ENCODE measurements around the gene SFPQ.

SFPQ gene

GRCh38 chr1:35202048-35202719 is 9.2 kb upstream of the SFPQ start:
- peaks cover 30% of the 10 kb centered on the region for H3K27me3 Mint-ChIP-seq
- H3K4me3 Mint-ChIP-seq, result no peak overlapping the region
- CTCF ChIA-PET, result interaction anchor here (0.7 to 2.4 kb wide), 16 partner anchors 9 to 362 kb away, joined by 3 to 17 read pairs (median 4); partner anchors contain the start of gene SFPQ
- no peaks in the 10 kb centered on the region for H3K36me3 Mint-ChIP-seq
- no peak overlapping the region for H3K27ac Mint-ChIP-seq
- no peaks in the 10 kb centered on the region for H3K9me3 Mint-ChIP-seq
- DNase-seq, result peak; percentile 81
- H3K4me1 Mint-ChIP-seq, result peaks cover 5% of the 10 kb centered on the region

GRCh38 chr1:35201631-35202030 is 8.7 kb upstream of the SFPQ start:
- peaks cover 30% of the 10 kb centered on the region for H3K27me3 Mint-ChIP-seq
- DNase-seq, result no peak
- CTCF ChIA-PET, result interaction anchor here (0.7 to 2.4 kb wide), 16 partner anchors 8 to 363 kb away, joined by 3 to 17 read pairs (median 4); partner anchors contain the start of gene SFPQ
- H3K4me1 Mint-ChIP-seq, result peaks cover 5% of the 10 kb centered on the region
- no peaks in the 10 kb centered on the region for H3K36me3 Mint-ChIP-seq
- H3K4me3 Mint-ChIP-seq, result no peak overlapping the region
- H3K9me3 Mint-ChIP-seq, result no peaks in the 10 kb centered on the region
- no peak overlapping the region for H3K27ac Mint-ChIP-seq

GRCh38 chr1:35192056-35192852 is 691 bp downstream of the SFPQ start:
- peaks cover 51% of the 10 kb centered on the region for H3K36me3 Mint-ChIP-seq
- no peaks in the 10 kb centered on the region for H3K27me3 Mint-ChIP-seq
- H3K27ac Mint-ChIP-seq, result peak overlapping the region; percentile 99
- peaks cover 56% of the 10 kb centered on the region for H3K4me1 Mint-ChIP-seq
- peak overlapping the region; percentile 95 for H3K4me3 Mint-ChIP-seq
- peak; percentile 90 for DNase-seq
- CTCF ChIA-PET, result interaction anchor here (1.6 kb wide), 1 partner anchor 10 kb away, joined by 8 read pairs; no protein-coding TSS in a partner anchor
- H3K9me3 Mint-ChIP-seq, result no peaks in the 10 kb centered on the region

- no peak for DNase-seq
Measured at GRCh38 chr1:35191429-35192055, 1.4 kb downstream of the SFPQ start.

GRCh38 chr1:35190784-35191183 is 2.2 kb downstream of the SFPQ start:
- no peaks in the 10 kb centered on the region for H3K27me3 Mint-ChIP-seq

More at GRCh38 chr1:35191429-35192055, 1.4 kb downstream of the SFPQ start:
- Mint-ChIP-seq H3K36me3 (peaks cover 58% of the 10 kb centered on the region), H3K4me3 (peak overlapping the region; percentile 89), H3K27me3 (no peaks in the 10 kb centered on the region), H3K4me1 (peaks cover 63% of the 10 kb centered on the region), H3K9me3 (no peaks in the 10 kb centered on the region), H3K27ac (peak overlapping the region; percentile 84)
- CTCF ChIA-PET, result no interaction called here

GRCh38 chr1:35188578-35189392 is 4.2 kb downstream of the SFPQ start:
- H3K27me3 Mint-ChIP-seq, result no peaks in the 10 kb centered on the region
- CTCF ChIA-PET, result no interaction called here
- no peaks in the 10 kb centered on the region for H3K9me3 Mint-ChIP-seq
- peak overlapping the region; percentile 89 for H3K4me3 Mint-ChIP-seq
- peaks cover 80% of the 10 kb centered on the region for H3K4me1 Mint-ChIP-seq
- H3K36me3 Mint-ChIP-seq, result peaks cover 80% of the 10 kb centered on the region
- peak overlapping the region; percentile 43 for H3K27ac Mint-ChIP-seq
- DNase-seq, result peak; percentile 36

More at GRCh38 chr1:35190784-35191183, 2.2 kb downstream of the SFPQ start:
- Mint-ChIP-seq H3K9me3 (no peaks in the 10 kb centered on the region), H3K36me3 (peaks cover 65% of the 10 kb centered on the region), H3K27ac (peak overlapping the region; percentile 84), H3K4me3 (peak overlapping the region; percentile 89), H3K4me1 (peaks cover 70% of the 10 kb centered on the region)
- CTCF ChIA-PET, result no interaction called here
- no peak for DNase-seq

- CTCF ChIA-PET, result interaction anchor here (0.5 kb wide), 1 partner anchor 63 kb away, joined by 3 read pairs; no protein-coding TSS in a partner anchor
- peaks cover 79% of the 10 kb centered on the region for H3K4me1 Mint-ChIP-seq
- H3K4me3 Mint-ChIP-seq, result no peak overlapping the region
- no peaks in the 10 kb centered on the region for H3K27me3 Mint-ChIP-seq
- H3K36me3 Mint-ChIP-seq, result peaks cover 86% of the 10 kb centered on the region
- H3K27ac Mint-ChIP-seq, result no peak overlapping the region
- no peak for DNase-seq
- H3K9me3 Mint-ChIP-seq, result no peaks in the 10 kb centered on the region
Measured at GRCh38 chr1:35187816-35188342, 5.1 kb downstream of the SFPQ start.

GRCh38 chr1:35186239-35186638 is 6.7 kb downstream of the SFPQ start:
- peaks cover 93% of the 10 kb centered on the region for H3K36me3 Mint-ChIP-seq
- no peaks in the 10 kb centered on the region for H3K27me3 Mint-ChIP-seq
- no peak for DNase-seq
- no peak overlapping the region for H3K4me3 Mint-ChIP-seq
- CTCF ChIA-PET, result no interaction called here
- no peaks in the 10 kb centered on the region for H3K9me3 Mint-ChIP-seq
- H3K27ac Mint-ChIP-seq, result no peak overlapping the region
- H3K4me1 Mint-ChIP-seq, result peaks cover 94% of the 10 kb centered on the region

- CTCF ChIA-PET, result no interaction called here
- peaks cover 93% of the 10 kb centered on the region for H3K36me3 Mint-ChIP-seq
Measured at GRCh38 chr1:35185200-35185599, 7.7 kb downstream of the SFPQ start.

GRCh38 chr1:35184495-35185199 is 8.3 kb downstream of the SFPQ start:
- H3K27me3 Mint-ChIP-seq, result no peaks in the 10 kb centered on the region
- CTCF ChIA-PET, result no interaction called here
- peak overlapping the region; percentile 61 for H3K27ac Mint-ChIP-seq
- H3K9me3 Mint-ChIP-seq, result no peaks in the 10 kb centered on the region
- H3K4me3 Mint-ChIP-seq, result no peak overlapping the region
- H3K36me3 Mint-ChIP-seq, result peaks cover 92% of the 10 kb centered on the region
- no peak for DNase-seq
- peaks cover 93% of the 10 kb centered on the region for H3K4me1 Mint-ChIP-seq

More at GRCh38 chr1:35185200-35185599, 7.7 kb downstream of the SFPQ start:
- peaks cover 94% of the 10 kb centered on the region for H3K4me1 Mint-ChIP-seq
- H3K27ac Mint-ChIP-seq, result no peak overlapping the region
- H3K27me3 Mint-ChIP-seq, result no peaks in the 10 kb centered on the region
- no peak for DNase-seq
- no peak overlapping the region for H3K4me3 Mint-ChIP-seq
- H3K9me3 Mint-ChIP-seq, result no peaks in the 10 kb centered on the region

GRCh38 chr1:35181790-35182455 is 11.0 kb downstream of the SFPQ start:
- Mint-ChIP-seq H3K27me3 (no peaks in the 10 kb centered on the region), H3K4me3 (no peak overlapping the region), H3K4me1 (peaks cover 69% of the 10 kb centered on the region), H3K9me3 (no peaks in the 10 kb centered on the region), H3K36me3 (peaks cover 84% of the 10 kb centered on the region), H3K27ac (peak overlapping the region; percentile 65)
- CTCF ChIA-PET, result no interaction called here
- no peak for DNase-seq

GRCh38 chr1:35180776-35181374 is 12.1 kb downstream of the SFPQ start:
- Mint-ChIP-seq H3K4me1 (peaks cover 59% of the 10 kb centered on the region), H3K36me3 (peaks cover 83% of the 10 kb centered on the region), H3K27me3 (no peaks in the 10 kb centered on the region), H3K4me3 (no peak overlapping the region), H3K27ac (no peak overlapping the region), H3K9me3 (no peaks in the 10 kb centered on the region)
- CTCF ChIA-PET, result no interaction called here
- no peak for DNase-seq
